Endodermal cell (in vitro differentiated cells): ENCODE data around the gene PRDX1. TPM values are rescaled to one million over a fixed set of nuclear protein-coding genes. Genes with fewer than 3 reads are reported as not detected.

Experiments used
- DNase-seq: peaks from one replicate; pipeline ENCODE4 v3.0.0-alpha.2; 2017
- H3K27ac ChIP-seq: 2 replicates; pipeline ENCODE4 v1.5.1; 2013; ENCODE audit warnings: mild to moderate bottlenecking, low read depth, low read length, moderate library complexity
- H3K27me3 ChIP-seq: 2 replicates; pipeline ENCODE4 v1.6.1; 2013; ENCODE audit warnings: mild to moderate bottlenecking, low read length, moderate library complexity; ENCODE audit not compliant: insufficient read depth, control insufficient read depth, poor library complexity, severe bottlenecking
- H3K36me3 ChIP-seq: 2 replicates; pipeline ENCODE4 v1.7.0; 2013; ENCODE audit warnings: mild to moderate bottlenecking, low read length, moderate library complexity; ENCODE audit not compliant: control insufficient read depth, insufficient read depth
- H3K4me1 ChIP-seq: one replicate; pipeline ENCODE4 v1.7.0; 2013; ENCODE audit warnings: low read length; ENCODE audit not compliant: control insufficient read depth, insufficient read depth
- H3K4me3 ChIP-seq: 2 replicates; pipeline ENCODE4 v1.5.1; 2013; ENCODE audit warnings: mild to moderate bottlenecking, low read length, moderate library complexity
- H3K9ac ChIP-seq: 2 replicates; pipeline ENCODE4 v1.6.1; 2013; ENCODE audit warnings: mild to moderate bottlenecking, low read length, moderate library complexity; ENCODE audit not compliant: poor library complexity, severe bottlenecking; ENCODE audit errors: extremely low read depth
- H3K9me3 ChIP-seq: 2 replicates; pipeline ENCODE4 v1.6.1; 2013; ENCODE audit warnings: mild to moderate bottlenecking, low read length, moderate library complexity; ENCODE audit not compliant: control insufficient read depth
- H3K27ac Mint-ChIP-seq: 2 replicates; pipeline ENCODE4 v1.8.0; 2020; ENCODE audit warnings: mixed read lengths
- H3K27me3 Mint-ChIP-seq: 2 replicates; pipeline ENCODE4 v1.8.0; 2021; ENCODE audit warnings: mild to moderate bottlenecking, mixed read lengths; ENCODE audit not compliant: insufficient read depth
- H3K36me3 Mint-ChIP-seq: 2 replicates; pipeline ENCODE4 v1.8.0; 2020; ENCODE audit warnings: low read depth, mixed read lengths
- H3K4me1 Mint-ChIP-seq: 2 replicates; pipeline ENCODE4 v1.8.0; 2020; ENCODE audit warnings: mixed read lengths
- H3K4me3 Mint-ChIP-seq: 2 replicates; pipeline ENCODE4 v1.8.0; 2020; ENCODE audit warnings: mild to moderate bottlenecking, moderate library complexity, mixed read lengths
- H3K9me3 Mint-ChIP-seq: 2 replicates; pipeline ENCODE4 v1.8.0; 2020; ENCODE audit warnings: mild to moderate bottlenecking, mixed read lengths
- CTCF ChIP-seq: fragments of 200-600 bp; sonication (generic); conservative IDR thresholded peaks from 2 replicates; pipeline ENCODE4 v1.5.0; 2021; ENCODE audit warnings: antibody characterized with exemption, mild to moderate bottlenecking
- WGBS, 2 experiments: methylation state at CpG; one replicate each; pipeline versions ENCODE4 v1.1.5 to v1.1.7; 2013; ENCODE audit warnings: missing lambda C conversion rate in 2 of 2, mixed read lengths in 1 of 2; ENCODE audit not compliant: insufficient coverage in 1 of 2, insufficient read length in 1 of 2; 5-methylcytosine and 5-hydroxymethylcytosine counted together
- total RNA-seq, 2 donors: library from RNA; stranded (reverse); fragmentation: NEBNext Ultra II Directional in 1 of 2; extraction: Animal tissue kit (Norgen Biotek cat#: 25700) in 1 of 2; gene quantifications; 2 replicates in 1 of 2; 3 replicates in 1 of 2; pipeline ENCODE4 v1.2.1, GENCODE V29; 2021

Gene PRDX1
- total RNA-seq, 2 donors from 2014 or later: 872 to 949 TPM

DNA sequence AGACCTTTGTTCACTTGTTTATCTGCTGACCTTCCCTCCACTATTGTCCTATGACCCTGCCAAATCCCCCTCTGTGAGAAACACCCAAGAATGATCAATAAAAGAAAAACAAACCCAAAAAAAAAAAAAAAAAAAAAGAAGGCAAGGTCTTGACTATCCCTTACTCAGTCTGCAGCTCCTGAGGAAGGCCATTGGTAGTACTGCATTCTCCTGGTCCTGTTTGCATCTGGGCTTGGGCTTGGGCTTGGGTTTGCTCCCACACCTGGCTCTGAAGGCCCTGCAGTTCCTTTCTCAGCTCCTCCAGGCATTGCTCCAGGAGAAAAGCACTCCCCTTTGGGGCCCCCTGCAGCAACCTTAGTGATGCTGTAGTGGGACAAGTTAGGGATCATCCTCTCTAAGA is 23.4 kb downstream of the PRDX1 start:
- Mint-ChIP-seq H3K4me1 (peaks cover 27% of the 10 kb centered on the region), H3K9me3 (peaks cover 15% of the 10 kb centered on the region), H3K27ac (peak overlapping the region; percentile 96), H3K4me3 (peak overlapping the region; percentile 86), H3K36me3 (peaks cover 10% of the 10 kb centered on the region), H3K27me3 (no peaks in the 10 kb centered on the region)
- no peak for DNase-seq
- Histone ChIP-seq H3K9me3 (no peaks in the 10 kb centered on the region), H3K4me1 (peaks cover 7% of the 10 kb centered on the region), H3K27me3 (no peaks in the 10 kb centered on the region), H3K36me3 (no peaks in the 10 kb centered on the region), H3K9ac (no peak overlapping the region), H3K4me3 (no peak overlapping the region), H3K27ac (no peak overlapping the region)
- TF ChIP-seq CTCF: no peak

DNA sequence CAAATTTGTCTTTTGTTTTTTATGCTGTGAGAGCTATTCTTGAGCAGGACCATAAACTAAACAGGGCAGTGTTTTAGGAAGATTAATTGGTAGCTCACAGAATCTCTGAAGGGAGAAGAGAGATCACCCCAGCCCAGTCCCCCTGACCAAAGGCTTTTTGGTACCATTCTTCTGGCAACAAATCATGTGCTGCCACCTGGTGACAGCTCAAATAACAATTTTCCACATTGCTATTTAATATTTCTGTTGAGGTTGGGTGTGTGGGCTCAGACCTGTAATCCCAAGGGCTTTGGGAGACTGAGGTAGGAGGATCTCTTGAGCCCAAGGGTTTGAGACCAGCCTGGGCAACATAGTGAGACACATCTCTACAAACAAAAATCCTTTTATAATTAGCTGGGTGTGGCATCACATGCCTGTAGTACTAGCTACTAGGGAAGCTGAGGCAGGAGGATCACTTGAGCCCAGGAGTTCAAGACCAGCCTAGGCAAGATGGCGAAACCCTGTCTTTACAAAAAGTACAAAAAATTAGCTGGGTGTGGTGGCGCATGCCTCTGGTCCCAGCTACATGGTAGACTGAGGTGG is 28.5 kb downstream of the PRDX1 start:
- Mint-ChIP-seq H3K4me1 (peaks cover 7% of the 10 kb centered on the region), H3K36me3 (peaks cover 10% of the 10 kb centered on the region), H3K27ac (no peak overlapping the region), H3K9me3 (peaks cover 13% of the 10 kb centered on the region), H3K4me3 (no peak overlapping the region), H3K27me3 (peaks cover 4% of the 10 kb centered on the region)
- WGBS, 2 experiments: 79% methylated on average over 2 of the region's 2 CpGs
- H3K4me3 ChIP-seq: no peak overlapping the region
- no peaks in the 10 kb centered on the region for H3K4me1 ChIP-seq
- H3K27me3 ChIP-seq: peaks cover 7% of the 10 kb centered on the region
- H3K27ac ChIP-seq: no peak overlapping the region
- peak; percentile 78 for DNase-seq
- H3K36me3 ChIP-seq: no peaks in the 10 kb centered on the region
- no peak overlapping the region for H3K9ac ChIP-seq
- H3K9me3 ChIP-seq: no peaks in the 10 kb centered on the region
- peak; percentile 78 for TF ChIP-seq CTCF

GRCh38 chr1:45492691-45493090 is 29.0 kb downstream of the PRDX1 start:
- Histone ChIP-seq H3K4me3 (no peak overlapping the region), H3K4me1 (no peaks in the 10 kb centered on the region), H3K27ac (no peak overlapping the region), H3K9me3 (no peaks in the 10 kb centered on the region), H3K9ac (no peak overlapping the region), H3K36me3 (no peaks in the 10 kb centered on the region), H3K27me3 (peaks cover 7% of the 10 kb centered on the region)
- Mint-ChIP-seq H3K4me3 (no peak overlapping the region), H3K9me3 (peaks cover 12% of the 10 kb centered on the region), H3K27me3 (peaks cover 4% of the 10 kb centered on the region), H3K36me3 (peaks cover 10% of the 10 kb centered on the region), H3K27ac (no peak overlapping the region), H3K4me1 (peaks cover 6% of the 10 kb centered on the region)
- WGBS, 2 experiments: 86 to 98% methylated on average over 1 to 3 of the region's 3 CpGs
- no peak for TF ChIP-seq CTCF
- no peak for DNase-seq
